ENCODE measurements around the gene RBM33.

The RBM33 gene

DNA sequence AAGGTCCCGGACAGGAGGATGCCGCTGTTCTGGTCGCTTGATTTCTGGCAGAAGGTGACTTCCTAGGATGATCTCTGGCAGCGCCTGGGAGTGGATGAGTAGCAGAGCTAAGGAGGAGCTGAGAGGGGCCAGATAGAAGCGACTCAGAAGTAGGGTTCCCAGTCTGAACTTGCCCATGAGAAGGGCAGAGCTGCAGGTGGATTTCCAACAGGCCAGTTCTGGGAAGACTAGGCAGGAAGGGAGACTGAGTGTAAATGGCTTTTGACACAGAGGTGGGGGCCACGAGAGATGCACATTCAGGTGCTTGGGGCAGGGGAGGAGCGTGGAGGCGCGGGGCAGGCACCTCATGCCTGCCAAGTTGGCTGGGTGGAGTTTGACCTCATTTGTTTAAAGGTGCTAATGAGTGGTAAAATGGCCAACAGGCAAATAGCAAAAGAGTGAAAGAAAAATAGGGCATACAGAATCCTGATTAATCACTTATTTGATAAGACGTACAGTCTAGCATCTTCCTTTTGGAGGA, 109.0 kb downstream of the RBM33 start:
- peaks cover 12% of the 10 kb centered on the region for H3K36me3 Mint-ChIP-seq
- no peak for DNase-seq (ENCODE audit: low spot score in 2 of 2)
- ATAC-seq (ENCODE audit: low read depth), result no peak
- H3K9me3 Mint-ChIP-seq, result no peaks in the 10 kb centered on the region
- peak overlapping the region; percentile 45 for H3K27ac Mint-ChIP-seq
- peaks cover 54% of the 10 kb centered on the region for H3K4me1 Mint-ChIP-seq
- peak overlapping the region; percentile 61 for H3K4me3 Mint-ChIP-seq
- H3K27me3 Mint-ChIP-seq, result no peaks in the 10 kb centered on the region

DNA sequence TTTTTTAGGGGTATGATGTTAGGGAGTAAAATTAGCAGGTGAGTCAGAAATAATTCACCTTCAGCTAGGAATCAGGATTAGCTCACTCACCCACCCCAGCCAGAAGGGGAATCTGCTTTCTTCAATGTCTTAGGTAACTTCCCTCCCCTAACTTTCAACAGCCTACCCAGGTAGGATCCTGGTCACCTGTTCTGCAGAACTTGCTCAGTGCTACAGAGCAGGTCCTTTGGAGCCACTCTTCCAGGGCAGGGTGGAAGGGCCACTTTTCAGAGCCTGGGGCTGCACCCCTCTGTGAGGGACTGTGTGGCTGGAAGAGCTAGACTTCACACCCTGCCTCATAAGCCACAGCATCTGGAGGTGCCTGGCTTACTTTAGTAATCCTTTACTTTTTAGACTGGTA, 109.7 kb downstream of the RBM33 start:
- Mint-ChIP-seq H3K27ac (peak overlapping the region; percentile 45), H3K36me3 (peaks cover 12% of the 10 kb centered on the region), H3K4me1 (peaks cover 49% of the 10 kb centered on the region), H3K9me3 (no peaks in the 10 kb centered on the region), H3K27me3 (no peaks in the 10 kb centered on the region), H3K4me3 (no peak overlapping the region)
- ATAC-seq (ENCODE audit: low read depth), result no peak
- DNase-seq (ENCODE audit: low spot score in 2 of 2), result no peak

DNA sequence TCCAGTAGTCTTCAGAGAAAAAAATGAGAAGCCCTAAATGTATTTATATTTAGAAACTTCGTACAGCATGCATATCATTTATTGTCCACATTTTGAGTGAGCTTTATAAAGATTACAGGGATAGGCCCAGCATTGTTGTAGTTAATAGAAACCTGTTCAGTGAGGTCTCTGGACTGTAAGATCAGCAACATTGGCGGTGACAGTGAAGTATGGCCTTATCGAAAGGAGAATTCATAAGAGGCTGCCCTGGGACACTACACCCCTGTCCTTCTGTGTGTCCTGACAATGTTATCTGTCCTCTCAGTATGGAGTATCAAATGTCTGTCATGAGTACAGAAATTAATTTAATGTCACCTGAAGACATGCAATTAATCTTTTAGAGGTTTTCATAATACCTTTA, 110.6 kb downstream of the RBM33 start:
- Mint-ChIP-seq H3K4me1 (peaks cover 42% of the 10 kb centered on the region), H3K36me3 (peaks cover 12% of the 10 kb centered on the region), H3K9me3 (no peaks in the 10 kb centered on the region), H3K4me3 (no peak overlapping the region), H3K27ac (no peak overlapping the region), H3K27me3 (no peaks in the 10 kb centered on the region)
- ATAC-seq (ENCODE audit: low read depth), result no peak
- DNase-seq (ENCODE audit: low spot score in 2 of 2), result no peak

DNA sequence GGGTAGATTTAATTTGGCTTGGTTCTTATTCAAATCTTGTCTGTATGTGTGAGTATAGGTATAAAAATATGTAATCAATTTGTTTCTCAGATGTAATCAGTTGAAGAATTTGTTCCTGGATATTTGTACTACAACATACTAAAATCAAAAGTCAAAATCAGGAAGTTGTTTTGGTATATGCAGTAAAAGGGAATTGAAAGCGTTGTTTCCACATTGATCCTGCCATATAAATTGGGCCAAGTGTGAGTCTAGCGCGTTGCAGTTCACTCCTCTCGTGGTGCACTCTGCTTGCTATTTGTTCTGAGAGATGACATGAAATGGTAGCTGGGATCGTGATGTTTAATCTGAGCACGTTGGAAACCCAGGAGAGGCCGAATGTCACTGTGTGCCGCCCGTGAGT, 111.9 kb downstream of the RBM33 start:
- Mint-ChIP-seq H3K9me3 (no peaks in the 10 kb centered on the region), H3K27me3 (no peaks in the 10 kb centered on the region), H3K36me3 (peaks cover 15% of the 10 kb centered on the region), H3K27ac (peak overlapping the region; percentile 79), H3K4me1 (peaks cover 42% of the 10 kb centered on the region), H3K4me3 (peak overlapping the region; percentile 41)
- peak in 1 of 2 donors; percentile 23 for DNase-seq (ENCODE audit: low spot score in 2 of 2)
- ATAC-seq (ENCODE audit: low read depth), result peak; percentile 88

DNA sequence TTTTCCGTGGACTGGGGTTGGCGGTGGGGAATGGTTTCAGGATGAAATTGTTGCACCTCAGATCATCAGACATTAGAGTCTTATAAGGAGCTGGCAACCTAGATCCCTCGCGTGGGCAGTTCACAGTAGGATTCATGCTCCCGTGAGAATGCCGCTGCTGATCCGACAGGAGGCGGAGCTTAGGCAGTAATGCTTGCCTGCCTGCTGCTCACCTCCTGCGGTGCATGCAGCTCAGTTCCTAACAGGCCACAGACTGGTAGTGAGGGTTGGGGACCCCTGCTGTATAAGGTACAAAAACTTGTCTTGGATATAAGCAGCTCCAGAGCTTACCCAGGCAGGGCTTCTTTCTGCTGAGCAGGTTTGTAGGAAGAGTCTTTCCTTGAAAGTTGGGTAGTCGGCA, 113.9 kb downstream of the RBM33 start:
- no peak for ATAC-seq (ENCODE audit: low read depth)
- Mint-ChIP-seq H3K9me3 (no peaks in the 10 kb centered on the region), H3K27ac (no peak overlapping the region), H3K27me3 (no peaks in the 10 kb centered on the region), H3K4me1 (peaks cover 37% of the 10 kb centered on the region), H3K36me3 (peaks cover 20% of the 10 kb centered on the region), H3K4me3 (no peak overlapping the region)
- no peak for DNase-seq (ENCODE audit: low spot score in 2 of 2)

DNA sequence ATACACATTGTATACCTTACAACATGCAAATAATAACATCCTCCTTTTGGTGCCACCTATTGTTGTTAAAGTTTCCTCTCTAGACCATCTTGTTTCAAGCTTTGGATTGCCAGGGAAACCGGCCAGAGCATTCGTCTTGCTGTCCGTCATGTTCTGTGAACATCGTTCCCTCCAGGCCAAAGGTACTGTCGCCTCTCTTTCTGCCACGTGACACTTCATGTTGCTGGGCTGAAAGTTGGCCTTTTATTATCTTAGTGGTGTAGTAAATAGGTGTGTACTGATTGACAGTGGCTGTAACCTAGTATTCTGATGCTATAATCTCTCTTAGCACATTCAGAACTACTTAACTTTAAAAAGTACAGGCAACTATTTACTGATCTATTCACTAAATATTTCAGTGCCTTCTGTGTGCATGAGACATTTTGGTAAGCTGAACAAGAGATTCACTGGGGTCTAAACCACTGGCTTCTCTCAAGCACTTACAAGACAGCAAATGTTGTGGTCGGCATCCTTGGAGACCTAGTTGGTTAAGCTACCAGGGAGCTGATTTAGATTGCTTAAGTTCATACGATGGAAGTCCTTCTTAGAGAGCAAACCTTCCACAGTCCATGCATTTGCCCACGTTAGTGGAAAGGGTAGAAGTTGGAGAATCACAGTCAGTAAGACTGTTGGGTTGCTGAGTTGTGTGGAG, 115.4 kb downstream of the RBM33 start:
- no peaks in the 10 kb centered on the region for H3K9me3 Mint-ChIP-seq

DNA sequence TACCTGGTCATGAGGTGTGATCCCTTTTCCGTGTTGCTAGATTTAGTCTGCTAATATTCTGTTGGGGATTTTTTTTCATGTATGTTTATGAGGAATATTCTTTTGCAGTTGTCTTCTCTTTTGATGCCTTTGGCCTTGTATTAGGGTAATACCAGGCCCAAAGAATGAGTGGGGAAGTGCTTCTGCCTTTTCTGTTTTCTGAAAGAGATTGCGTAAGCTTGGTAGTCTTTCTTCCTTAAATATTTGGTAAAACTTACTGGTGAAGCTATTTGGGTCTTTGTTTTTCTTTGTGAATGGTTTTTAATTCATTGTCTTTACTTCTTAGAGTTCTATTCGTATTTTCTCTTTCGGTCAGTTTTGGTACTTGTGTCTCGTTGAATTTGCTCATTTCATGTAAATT, 116.7 kb downstream of the RBM33 start:
- H3K36me3 Mint-ChIP-seq, result peaks cover 20% of the 10 kb centered on the region
- no peak overlapping the region for H3K27ac Mint-ChIP-seq

More for the DNA sequence above, 115.4 kb downstream of the RBM33 start:
- Mint-ChIP-seq H3K4me1 (peaks cover 31% of the 10 kb centered on the region), H3K4me3 (no peak overlapping the region), H3K36me3 (peaks cover 20% of the 10 kb centered on the region), H3K27ac (no peak overlapping the region), H3K27me3 (no peaks in the 10 kb centered on the region)
- DNase-seq (ENCODE audit: low spot score in 2 of 2) (no peak), ATAC-seq (ENCODE audit: low read depth) (no peak)

DNA sequence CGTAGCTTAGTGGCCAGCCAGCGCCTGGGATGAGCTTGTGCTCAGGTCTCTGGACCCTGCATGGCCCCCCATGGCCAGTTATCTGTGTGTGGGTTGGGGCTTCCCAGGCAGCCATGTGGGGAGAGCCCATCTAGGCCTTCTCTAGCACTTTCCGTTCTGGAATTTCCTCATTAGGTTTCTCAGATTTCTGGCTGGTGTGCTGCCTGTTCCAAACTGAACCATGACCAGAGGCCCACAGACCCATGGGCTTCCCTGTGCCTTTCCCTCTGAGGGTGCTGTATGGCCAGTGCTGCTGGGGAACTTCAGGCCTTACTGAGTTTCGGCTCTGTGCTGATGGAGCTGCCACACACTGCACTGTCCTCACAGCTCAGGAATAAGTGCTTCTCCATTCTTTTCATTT, 117.6 kb downstream of the RBM33 start:
- ATAC-seq (ENCODE audit: low read depth), result no peak
- Mint-ChIP-seq H3K27me3 (no peaks in the 10 kb centered on the region), H3K4me3 (no peak overlapping the region), H3K9me3 (no peaks in the 10 kb centered on the region), H3K4me1 (peaks cover 21% of the 10 kb centered on the region), H3K36me3 (peaks cover 18% of the 10 kb centered on the region), H3K27ac (peak overlapping the region; percentile 2)
- no peak for DNase-seq (ENCODE audit: low spot score in 2 of 2)

More for the DNA sequence above, 116.7 kb downstream of the RBM33 start:
- no peak for DNase-seq (ENCODE audit: low spot score in 2 of 2)
- ATAC-seq (ENCODE audit: low read depth), result no peak
- H3K4me3 Mint-ChIP-seq, result no peak overlapping the region
- H3K4me1 Mint-ChIP-seq, result peaks cover 26% of the 10 kb centered on the region
- no peaks in the 10 kb centered on the region for H3K9me3 Mint-ChIP-seq
- H3K27me3 Mint-ChIP-seq, result no peaks in the 10 kb centered on the region

DNA sequence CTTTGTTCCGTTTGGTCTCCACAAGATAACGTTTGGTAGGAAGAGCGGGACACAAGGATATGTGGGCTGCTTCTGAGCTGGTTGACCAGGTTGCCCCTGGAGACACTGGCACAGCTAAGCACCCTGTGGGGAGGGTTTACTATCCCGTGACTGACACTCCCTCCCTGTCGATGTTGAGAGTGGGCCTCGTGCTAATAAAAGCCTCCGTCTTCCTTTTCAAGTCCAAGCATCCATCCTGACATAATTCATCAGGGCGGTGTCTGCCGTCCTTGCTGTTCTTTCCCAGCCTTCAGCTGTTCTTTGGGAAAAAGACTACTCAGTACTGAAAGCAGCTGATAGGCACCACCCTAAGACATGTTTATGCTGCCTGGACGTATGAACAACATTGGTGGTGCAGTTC, 118.2 kb downstream of the RBM33 start:
- peaks cover 21% of the 10 kb centered on the region for H3K4me1 Mint-ChIP-seq
- H3K36me3 Mint-ChIP-seq, result peaks cover 21% of the 10 kb centered on the region
- ATAC-seq (ENCODE audit: low read depth) (no peak), DNase-seq (ENCODE audit: low spot score in 2 of 2) (no peak)
- H3K4me3 Mint-ChIP-seq, result no peak overlapping the region
- H3K9me3 Mint-ChIP-seq, result no peaks in the 10 kb centered on the region
- H3K27me3 Mint-ChIP-seq, result no peaks in the 10 kb centered on the region
- peak overlapping the region; percentile 46 for H3K27ac Mint-ChIP-seq

DNA sequence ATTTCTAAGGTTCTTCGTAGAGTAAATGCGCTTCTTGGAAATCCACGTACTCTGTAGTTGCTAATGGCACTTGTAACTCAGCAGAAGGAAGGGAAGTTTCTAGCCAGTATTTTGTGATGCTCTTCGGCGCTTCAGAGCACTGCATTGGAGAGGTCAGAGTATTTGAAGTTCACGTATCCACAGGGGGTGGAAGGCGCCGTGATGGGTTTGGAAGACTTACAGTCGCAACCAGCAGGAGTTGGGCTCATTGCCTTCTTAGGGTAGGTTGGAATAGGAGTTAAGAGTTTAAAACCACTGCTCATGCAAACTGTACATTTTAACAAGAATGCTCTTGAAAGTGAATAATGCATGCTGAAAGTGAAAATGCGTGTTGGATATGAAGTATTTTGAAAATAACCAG, 118.7 kb downstream of the RBM33 start:
- no peak for DNase-seq (ENCODE audit: low spot score in 2 of 2)
- Mint-ChIP-seq H3K27me3 (no peaks in the 10 kb centered on the region), H3K36me3 (peaks cover 21% of the 10 kb centered on the region), H3K4me3 (no peak overlapping the region), H3K4me1 (peaks cover 21% of the 10 kb centered on the region), H3K27ac (peak overlapping the region; percentile 46), H3K9me3 (no peaks in the 10 kb centered on the region)
- no peak for ATAC-seq (ENCODE audit: low read depth)

DNA sequence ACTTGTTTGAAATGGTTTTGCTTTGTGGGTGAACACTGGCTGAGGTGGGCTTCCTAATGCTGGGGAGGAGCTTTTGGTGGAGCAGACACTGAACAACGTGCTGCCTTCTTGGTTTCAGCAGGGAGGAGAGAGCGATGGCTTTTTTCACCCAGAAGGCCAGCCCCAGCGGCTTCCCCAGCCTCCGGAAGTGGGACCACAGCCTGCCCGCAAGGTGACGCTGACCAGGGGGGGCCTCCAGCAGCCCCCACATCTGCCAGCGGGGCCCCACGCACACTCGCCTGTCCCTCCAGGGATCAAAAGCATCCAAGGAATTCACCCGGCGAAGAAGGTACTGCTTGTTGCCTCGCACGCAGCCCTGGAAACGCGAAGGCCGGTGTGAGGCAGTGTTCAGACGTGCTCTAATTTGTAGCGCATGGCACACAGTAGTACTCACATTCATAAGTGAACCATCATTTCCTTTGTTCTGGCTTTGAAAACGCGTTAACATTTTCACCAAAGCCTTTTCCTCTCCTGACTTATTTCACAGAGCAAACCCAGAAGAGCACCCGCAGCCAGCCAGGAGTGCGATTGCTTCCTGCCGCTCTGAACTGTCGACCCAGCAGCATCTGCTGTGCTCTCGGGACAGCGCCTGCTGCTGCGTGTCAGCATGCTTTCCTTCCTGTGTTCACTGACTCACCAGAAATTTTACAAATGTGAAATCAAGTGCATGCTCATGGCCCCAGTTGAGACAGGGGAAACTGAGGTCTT, 119.4 kb downstream of the RBM33 start:
- H3K9me3 Mint-ChIP-seq, result no peaks in the 10 kb centered on the region
- H3K27ac Mint-ChIP-seq, result peak overlapping the region; percentile 70

DNA sequence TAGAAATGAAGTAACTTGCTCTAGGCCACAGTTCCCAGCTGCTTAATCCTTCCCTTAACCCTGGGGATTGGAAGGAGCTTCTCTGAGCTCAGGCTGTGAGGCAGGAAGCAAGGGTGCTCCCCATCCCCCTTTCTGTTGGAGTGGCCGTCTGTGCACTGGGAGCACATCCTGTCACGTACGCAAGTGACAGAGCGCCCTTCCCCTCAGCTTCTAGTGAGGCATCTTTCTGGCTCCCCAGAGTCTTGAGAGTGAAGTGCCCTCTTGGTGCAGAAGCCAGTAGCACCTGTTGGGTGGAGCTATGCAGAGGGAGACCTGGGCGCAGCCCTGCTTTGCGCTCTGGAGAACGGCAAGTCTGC, 120.0 kb downstream of the RBM33 start:
- Mint-ChIP-seq H3K27ac (peak overlapping the region; percentile 70), H3K9me3 (no peaks in the 10 kb centered on the region), H3K27me3 (no peaks in the 10 kb centered on the region), H3K4me3 (peak overlapping the region; percentile 57), H3K4me1 (peaks cover 23% of the 10 kb centered on the region), H3K36me3 (peaks cover 24% of the 10 kb centered on the region)
- DNase-seq (ENCODE audit: low spot score in 2 of 2), result no peak
- peak; percentile 48 for ATAC-seq (ENCODE audit: low read depth)

More for the DNA sequence above, 119.4 kb downstream of the RBM33 start:
- ATAC-seq (ENCODE audit: low read depth) (peak; percentile 47), DNase-seq (ENCODE audit: low spot score in 2 of 2) (no peak)
- Mint-ChIP-seq H3K4me1 (peaks cover 23% of the 10 kb centered on the region), H3K4me3 (peak overlapping the region; percentile 57), H3K36me3 (peaks cover 23% of the 10 kb centered on the region), H3K27me3 (no peaks in the 10 kb centered on the region)

DNA sequence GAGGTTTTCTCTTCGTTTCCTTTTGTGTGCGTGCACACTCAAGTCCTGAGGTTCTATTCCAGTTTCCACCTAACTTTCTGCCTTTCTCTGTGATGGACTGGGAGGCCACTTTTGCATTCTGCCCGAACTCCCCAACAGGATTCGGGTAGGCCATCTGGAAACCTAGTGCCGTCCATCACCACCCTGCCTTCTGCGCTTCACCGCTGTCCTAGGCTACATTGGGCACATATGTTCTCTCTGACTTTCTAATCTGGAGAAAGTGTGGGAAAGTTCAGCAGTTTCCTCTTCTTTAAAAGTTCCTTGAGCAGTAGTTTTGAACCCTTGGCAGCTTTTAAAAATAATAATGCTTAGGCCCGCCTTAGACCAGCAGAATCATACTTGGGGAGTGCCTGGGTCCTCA, 121.0 kb downstream of the RBM33 start:
- DNase-seq (ENCODE audit: low spot score in 2 of 2) (no peak), ATAC-seq (ENCODE audit: low read depth) (no peak)
- Mint-ChIP-seq H3K27ac (no peak overlapping the region), H3K4me1 (peaks cover 24% of the 10 kb centered on the region), H3K36me3 (peaks cover 20% of the 10 kb centered on the region), H3K27me3 (no peaks in the 10 kb centered on the region), H3K4me3 (no peak overlapping the region), H3K9me3 (no peaks in the 10 kb centered on the region)

DNA sequence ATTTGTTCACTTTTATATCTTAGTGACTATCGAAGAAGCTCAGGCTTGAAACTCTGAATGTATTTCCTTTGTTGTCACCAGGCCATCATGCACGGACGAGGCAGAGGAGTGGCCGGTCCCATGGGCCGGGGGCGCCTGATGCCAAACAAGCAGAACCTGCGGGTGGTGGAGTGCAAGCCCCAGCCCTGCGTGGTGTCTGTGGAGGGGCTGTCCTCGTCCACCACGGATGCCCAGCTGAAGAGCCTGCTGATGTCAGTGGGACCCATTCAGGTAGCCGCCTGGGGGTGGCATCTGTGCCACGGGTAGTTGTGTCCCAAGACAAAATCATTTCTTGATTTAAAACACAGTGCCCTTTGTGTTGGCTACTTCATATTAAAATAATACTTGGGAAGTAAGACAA, 121.9 kb downstream of the RBM33 start:
- H3K36me3 Mint-ChIP-seq, result peaks cover 26% of the 10 kb centered on the region
- H3K9me3 Mint-ChIP-seq, result no peaks in the 10 kb centered on the region

More for the DNA sequence above, 121.9 kb downstream of the RBM33 start:
- no peak for DNase-seq (ENCODE audit: low spot score in 2 of 2)
- Mint-ChIP-seq H3K4me1 (peaks cover 22% of the 10 kb centered on the region), H3K27me3 (no peaks in the 10 kb centered on the region), H3K4me3 (no peak overlapping the region), H3K27ac (no peak overlapping the region)
- ATAC-seq (ENCODE audit: low read depth), result no peak

Measured in memory B cell (primary cell).